ENCODE results near the gene OVAAL. TPM values are rescaled to one million over a fixed set of nuclear protein-coding genes. Genes with fewer than 3 reads are reported as not detected.

OVAAL gene
- total and polyA plus RNA-seq, 10 of the 15 experiments (the other 5 are each of a cell fraction or from before 2014, with no cell fraction given) = 0.04 to 0.33 (median 0.06) TPM; not detected in 7

- H2AFZ ChIP-seq (ENCODE audit: control insufficient read depth, low read depth, low read length) = no peak overlapping the region
- no peaks in the 10 kb centered on the region for H4K20me1 ChIP-seq (ENCODE audit: control insufficient read depth, insufficient read depth)
- no peak overlapping the region for H3K4me3 ChIP-seq
- no peaks in the 10 kb centered on the region for H3K9me3 ChIP-seq (replicated peaks; ENCODE audit: control insufficient read depth, insufficient read depth, low read length)
- H3K36me3 ChIP-seq (ENCODE audit: control insufficient read depth in 2 of 2, insufficient read depth in 2 of 2, low read length in 1 of 2) = no peaks in the 10 kb centered on the region
- RAD21 ChIA-PET (ENCODE audit: unreplicated experiment) = interaction anchor here (1.0 kb wide), 1 partner anchor 294 kb away, joined by 3 read pairs; no protein-coding TSS in a partner anchor
- SMC1A ChIA-PET (ENCODE audit: uncharacterized antibody, unreplicated experiment) = interaction anchor here (0.6 to 1.5 kb wide), 2 partner anchors 12 to 17 kb away, joined by 3 to 4 read pairs; no protein-coding TSS in a partner anchor
- no peak for DNase-seq (ENCODE audit: low read depth, low spot score)
- no peak overlapping the region for H3K4me2 ChIP-seq (ENCODE audit: control insufficient read depth, insufficient read depth)
- peaks cover 0 to 3% of the 10 kb centered on the region in 2 experiments; a peak in 1 of 4 replicates for H3K27me3 ChIP-seq (replicated peaks in 1 of 2; ENCODE audit: control insufficient read depth in 2 of 2, insufficient read depth in 2 of 2, low read length in 1 of 2)
- TF ChIP-seq CBX3 (IDR thresholded peaks at IDR 0.05; ENCODE audit: borderline replicate concordance, low read depth) = no peak
- TF ChIP-seq MEF2A (IDR thresholded peaks at IDR 0.05; ENCODE audit: insufficient read depth, low read depth, low read length) = no peak
- no peak for TF ChIP-seq CREB1 (IDR thresholded peaks at IDR 0.05; ENCODE audit: low read depth)
- TF ChIP-seq DPF2 (IDR thresholded peaks at IDR 0.05) = no peak
- TF ChIP-seq, protein P1, sequence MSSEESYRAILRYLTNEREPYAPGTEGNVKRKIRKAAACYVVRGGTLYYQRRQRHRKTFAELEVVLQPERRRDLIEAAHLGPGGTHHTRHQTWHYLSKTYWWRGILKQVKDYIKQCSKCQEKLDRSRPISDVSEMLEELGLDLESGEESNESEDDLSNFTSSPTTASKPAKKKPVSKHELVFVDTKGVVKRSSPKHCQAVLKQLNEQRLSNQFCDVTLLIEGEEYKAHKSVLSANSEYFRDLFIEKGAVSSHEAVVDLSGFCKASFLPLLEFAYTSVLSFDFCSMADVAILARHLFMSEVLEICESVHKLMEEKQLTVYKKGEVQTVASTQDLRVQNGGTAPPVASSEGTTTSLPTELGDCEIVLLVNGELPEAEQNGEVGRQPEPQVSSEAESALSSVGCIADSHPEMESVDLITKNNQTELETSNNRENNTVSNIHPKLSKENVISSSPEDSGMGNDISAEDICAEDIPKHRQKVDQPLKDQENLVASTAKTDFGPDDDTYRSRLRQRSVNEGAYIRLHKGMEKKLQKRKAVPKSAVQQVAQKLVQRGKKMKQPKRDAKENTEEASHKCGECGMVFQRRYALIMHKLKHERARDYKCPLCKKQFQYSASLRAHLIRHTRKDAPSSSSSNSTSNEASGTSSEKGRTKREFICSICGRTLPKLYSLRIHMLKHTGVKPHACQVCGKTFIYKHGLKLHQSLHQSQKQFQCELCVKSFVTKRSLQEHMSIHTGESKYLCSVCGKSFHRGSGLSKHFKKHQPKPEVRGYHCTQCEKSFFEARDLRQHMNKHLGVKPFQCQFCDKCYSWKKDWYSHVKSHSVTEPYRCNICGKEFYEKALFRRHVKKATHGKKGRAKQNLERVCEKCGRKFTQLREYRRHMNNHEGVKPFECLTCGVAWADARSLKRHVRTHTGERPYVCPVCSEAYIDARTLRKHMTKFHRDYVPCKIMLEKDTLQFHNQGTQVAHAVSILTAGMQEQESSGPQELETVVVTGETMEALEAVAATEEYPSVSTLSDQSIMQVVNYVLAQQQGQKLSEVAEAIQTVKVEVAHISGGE (CRISPR knock-in tag; IDR thresholded peaks at IDR 0.05) = no peak
- no peak for TF ChIP-seq GABPA (IDR thresholded peaks at IDR 0.05; ENCODE audit: low read depth)
- no peak for TF ChIP-seq LARP7 (IDR thresholded peaks at IDR 0.05)
- TF ChIP-seq, protein P2, sequence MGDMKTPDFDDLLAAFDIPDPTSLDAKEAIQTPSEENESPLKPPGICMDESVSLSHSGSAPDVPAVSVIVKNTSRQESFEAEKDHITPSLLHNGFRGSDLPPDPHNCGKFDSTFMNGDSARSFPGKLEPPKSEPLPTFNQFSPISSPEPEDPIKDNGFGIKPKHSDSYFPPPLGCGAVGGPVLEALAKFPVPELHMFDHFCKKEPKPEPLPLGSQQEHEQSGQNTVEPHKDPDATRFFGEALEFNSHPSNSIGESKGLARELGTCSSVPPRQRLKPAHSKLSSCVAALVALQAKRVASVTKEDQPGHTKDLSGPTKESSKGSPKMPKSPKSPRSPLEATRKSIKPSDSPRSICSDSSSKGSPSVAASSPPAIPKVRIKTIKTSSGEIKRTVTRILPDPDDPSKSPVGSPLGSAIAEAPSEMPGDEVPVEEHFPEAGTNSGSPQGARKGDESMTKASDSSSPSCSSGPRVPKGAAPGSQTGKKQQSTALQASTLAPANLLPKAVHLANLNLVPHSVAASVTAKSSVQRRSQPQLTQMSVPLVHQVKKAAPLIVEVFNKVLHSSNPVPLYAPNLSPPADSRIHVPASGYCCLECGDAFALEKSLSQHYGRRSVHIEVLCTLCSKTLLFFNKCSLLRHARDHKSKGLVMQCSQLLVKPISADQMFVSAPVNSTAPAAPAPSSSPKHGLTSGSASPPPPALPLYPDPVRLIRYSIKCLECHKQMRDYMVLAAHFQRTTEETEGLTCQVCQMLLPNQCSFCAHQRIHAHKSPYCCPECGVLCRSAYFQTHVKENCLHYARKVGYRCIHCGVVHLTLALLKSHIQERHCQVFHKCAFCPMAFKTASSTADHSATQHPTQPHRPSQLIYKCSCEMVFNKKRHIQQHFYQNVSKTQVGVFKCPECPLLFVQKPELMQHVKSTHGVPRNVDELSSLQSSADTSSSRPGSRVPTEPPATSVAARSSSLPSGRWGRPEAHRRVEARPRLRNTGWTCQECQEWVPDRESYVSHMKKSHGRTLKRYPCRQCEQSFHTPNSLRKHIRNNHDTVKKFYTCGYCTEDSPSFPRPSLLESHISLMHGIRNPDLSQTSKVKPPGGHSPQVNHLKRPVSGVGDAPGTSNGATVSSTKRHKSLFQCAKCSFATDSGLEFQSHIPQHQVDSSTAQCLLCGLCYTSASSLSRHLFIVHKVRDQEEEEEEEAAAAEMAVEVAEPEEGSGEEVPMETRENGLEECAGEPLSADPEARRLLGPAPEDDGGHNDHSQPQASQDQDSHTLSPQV (IDR thresholded peaks at IDR 0.05) = no peak
- TF ChIP-seq POLR2AphosphoS2 (IDR thresholded peaks at IDR 0.05; ENCODE audit: low read depth, low read length) = no peak
- no peak for TF ChIP-seq SMAD1 (IDR thresholded peaks at IDR 0.05; ENCODE audit: low read depth, partially characterized antibody)
- no peak for TF ChIP-seq FOXK2 (IDR thresholded peaks at IDR 0.05)
- TF ChIP-seq POU2F2 (IDR thresholded peaks at IDR 0.05; ENCODE audit: borderline replicate concordance, low read depth, low read length) = no peak
- TF ChIP-seq BRCA1 (IDR thresholded peaks at IDR 0.05; ENCODE audit: low read depth, low read length) = no peak
- TF ChIP-seq SP1 (IDR thresholded peaks at IDR 0.05; ENCODE audit: low read depth, low read length) = no peak
- TF ChIP-seq NBN (IDR thresholded peaks at IDR 0.05) = no peak
- TF ChIP-seq, protein P3, sequence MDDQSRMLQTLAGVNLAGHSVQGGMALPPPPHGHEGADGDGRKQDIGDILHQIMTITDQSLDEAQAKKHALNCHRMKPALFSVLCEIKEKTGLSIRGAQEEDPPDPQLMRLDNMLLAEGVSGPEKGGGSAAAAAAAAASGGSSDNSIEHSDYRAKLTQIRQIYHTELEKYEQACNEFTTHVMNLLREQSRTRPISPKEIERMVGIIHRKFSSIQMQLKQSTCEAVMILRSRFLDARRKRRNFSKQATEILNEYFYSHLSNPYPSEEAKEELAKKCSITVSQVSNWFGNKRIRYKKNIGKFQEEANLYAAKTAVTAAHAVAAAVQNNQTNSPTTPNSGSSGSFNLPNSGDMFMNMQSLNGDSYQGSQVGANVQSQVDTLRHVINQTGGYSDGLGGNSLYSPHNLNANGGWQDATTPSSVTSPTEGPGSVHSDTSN (IDR thresholded peaks at IDR 0.05; ENCODE audit: insufficient replicate concordance, low read depth, low read length) = no peak
- TF ChIP-seq STAT3 (IDR thresholded peaks at IDR 0.05; ENCODE audit: low read depth, low read length) = no peak
- no peak for FAIRE-seq
- 44% methylated on average over 2 of the region's 2 CpGs for WGBS (ENCODE audit: insufficient coverage, insufficient replicate concordance, low lambda C conversion rate, missing lambda C conversion rate)
- CTCF ChIA-PET = interaction anchor here (0.7 to 1.1 kb wide), 2 partner anchors 52 to 294 kb away, joined by 3 read pairs; no protein-coding TSS in a partner anchor
- no peak for ATAC-seq
- no TSS peak for BruUV-seq (replicated peaks)
- H3K27ac ChIP-seq (ENCODE audit: control insufficient read depth, insufficient read depth) = no peak overlapping the region
- intact Hi-C loops (cut with micrococcal nuclease; ENCODE audit: unreplicated experiment) = no loop called here
- no peaks in the 10 kb centered on the region for H3K4me1 ChIP-seq (ENCODE audit: control insufficient read depth, insufficient read depth, low read length)
- H3K9ac ChIP-seq (ENCODE audit: control insufficient read depth, insufficient read depth, low read length) = no peak overlapping the region
- H3K79me2 ChIP-seq (ENCODE audit: control insufficient read depth, insufficient read depth, low read length) = no peaks in the 10 kb centered on the region
- in situ Hi-C loops (cut with MboI) = no loop called here
- POLR2A ChIA-PET = no interaction called here
Measured at GRCh38 chr1:180568184-180568583, 9.4 kb downstream of the OVAAL start.
